GM12878 (cell line): ENCODE data around the gene DIP2C. TPM values are rescaled to one million over a fixed set of nuclear protein-coding genes. Genes with fewer than 3 reads are reported as not detected.
"Not testable (repeated sequence)": the region's sequence is repeated elsewhere in the genome, so short reads cannot be mapped to it uniquely, and the experiment has no call there.

Source experiments
- ATAC-seq: fragments of 200-7000 bp; cut with Tn5 transposase; 3 replicates; pipeline ENCODE4 v1.9.1; 2020; ENCODE audit warnings: mild to moderate bottlenecking, moderate library complexity
- BruUV-seq: library from RNA; stranded (reverse); fragments of 400-500 nt; replicated peaks from 2 replicates; lab custom pipeline; 2021; lab: Mats Ljungman, UMichigan
- CTCF ChIA-PET: fragments of 300-600 bp; sonication (Branson Sonifier 250); formaldehyde crosslinking; extraction: SDS; loops from one replicate; lab custom pipeline; 2021; ENCODE audit warnings: inconsistent platforms; lab: Yijun Ruan, JAX
- POLR2A ChIA-PET: fragments of 350-600 bp; formaldehyde crosslinking; extraction: SDS; loops from one replicate; lab custom pipeline; 2021; ENCODE audit warnings: inconsistent platforms; lab: Charles Lee
- RAD21 ChIA-PET: fragments of 300-600 bp; sonication (Branson Sonifier 250); formaldehyde crosslinking; loops from one replicate; lab custom pipeline; 2023; ENCODE audit warnings: antibody characterized with exemption; ENCODE audit not compliant: unreplicated experiment; lab: Charles Lee
- SMC1A ChIA-PET: fragments of 300-600 bp; sonication (Branson Sonifier 250); formaldehyde crosslinking; loops from one replicate; lab custom pipeline; 2023; ENCODE audit not compliant: unreplicated experiment, uncharacterized antibody; lab: Charles Lee
- DNase-seq: peaks from one replicate; pipeline ENCODE4 v3.0.0-alpha.2; 2011; ENCODE audit warnings: low read depth, low spot score
- FAIRE-seq: peaks from 3 replicates; lab custom pipeline; 2011; peaks lifted over from hg19 to GRCh38; lab: Jason Lieb, UNC
- H2AFZ ChIP-seq: 2 replicates; pipeline ENCODE4 v1.6.0; 2011; ENCODE audit warnings: low read depth, low read length, control low read depth; ENCODE audit not compliant: control insufficient read depth
- H3K27ac ChIP-seq: 2 replicates; pipeline ENCODE4 v1.5.1; 2011; ENCODE audit warnings: control low read depth; ENCODE audit not compliant: control insufficient read depth, insufficient read depth
- H3K27me3 ChIP-seq, 2 experiments: replicated peaks in 1 of 2; 2 replicates each; pipeline versions ENCODE4 v1.6.0 to v1.6.1; 2011; ENCODE audit warnings: low read length in 1 of 2; ENCODE audit not compliant: control insufficient read depth in 2 of 2, insufficient read depth in 2 of 2
- H3K36me3 ChIP-seq, 2 experiments: 2 replicates each; pipeline ENCODE4 v1.5.1; 2011; ENCODE audit warnings: low read length in 1 of 2; ENCODE audit not compliant: control insufficient read depth in 2 of 2, insufficient read depth in 2 of 2
- H3K4me1 ChIP-seq: 2 replicates; pipeline ENCODE4 v1.6.1; 2011; ENCODE audit warnings: mild to moderate bottlenecking, low read length, moderate library complexity, mixed read lengths; ENCODE audit not compliant: control insufficient read depth, insufficient read depth
- H3K4me2 ChIP-seq: 2 replicates; pipeline ENCODE4 v1.6.0; 2011; ENCODE audit warnings: control low read depth; ENCODE audit not compliant: control insufficient read depth, insufficient read depth
- H3K4me3 ChIP-seq: fragments of 200-600 bp; sonication (generic); 2 replicates; pipeline ENCODE4 v1.5.1; 2016
- H3K79me2 ChIP-seq: 2 replicates; pipeline ENCODE4 v1.6.0; 2011; ENCODE audit warnings: low read length; ENCODE audit not compliant: control insufficient read depth, insufficient read depth
- H3K9ac ChIP-seq: 2 replicates; pipeline ENCODE4 v1.8.0; 2011; ENCODE audit warnings: low read length, control low read depth, mixed read lengths; ENCODE audit not compliant: control insufficient read depth, insufficient read depth
- H3K9me3 ChIP-seq: replicated peaks from 3 replicates; pipeline ENCODE4 v1.5.1; 2011; ENCODE audit warnings: mild to moderate bottlenecking, low read length; ENCODE audit not compliant: control insufficient read depth, insufficient read depth
- H4K20me1 ChIP-seq: 2 replicates; pipeline ENCODE4 v1.6.0; 2011; ENCODE audit not compliant: control insufficient read depth, insufficient read depth
- CHD1 ChIP-seq: IDR thresholded peaks from 2 replicates; pipeline ENCODE4 v1.6.1; 2012; ENCODE audit warnings: low read depth, low read length, improper control_type of control experiment
- NFIC ChIP-seq: IDR thresholded peaks from 2 replicates; pipeline ENCODE4 v1.6.1; 2012; ENCODE audit warnings: low read depth, mild to moderate bottlenecking, inconsistent platforms, low read length, moderate library complexity
- RUNX3 ChIP-seq: IDR thresholded peaks from 2 replicates; pipeline ENCODE4 v1.6.1; 2012; ENCODE audit warnings: low read length, inconsistent platforms
- SMAD1 ChIP-seq: fragments of 450-650 bp; IDR thresholded peaks from 2 replicates; pipeline ENCODE4 v1.6.1; 2018; ENCODE audit warnings: mild to moderate bottlenecking, low read depth; ENCODE audit not compliant: partially characterized antibody
- SPI1 ChIP-seq: IDR thresholded peaks from 2 replicates; pipeline ENCODE4 v1.6.1; 2011; ENCODE audit warnings: low read depth, mild to moderate bottlenecking, low read length, moderate library complexity, borderline replicate concordance; ENCODE audit not compliant: insufficient read depth
- SREBF1 ChIP-seq: IDR thresholded peaks from 2 replicates; pipeline ENCODE4 v1.6.1; 2012; ENCODE audit warnings: mild to moderate bottlenecking, low read length
- TAF1 ChIP-seq: IDR thresholded peaks from 2 replicates; pipeline ENCODE4 v1.6.1; 2011; ENCODE audit warnings: mild to moderate bottlenecking, low read depth, low read length, borderline replicate concordance
- ZBED1 ChIP-seq: IDR thresholded peaks from 2 replicates; pipeline ENCODE4 v1.6.1; 2016; ENCODE audit warnings: borderline replicate concordance
- ZNF24 ChIP-seq: fragments of 450-650 bp; IDR thresholded peaks from 2 replicates; pipeline ENCODE4 v1.6.1; 2017; ENCODE audit warnings: antibody characterized with exemption, mild to moderate bottlenecking
- WGBS: methylation state at CpG from one replicate; pipeline ENCODE4 v1.1.6; 2016; ENCODE audit warnings: low lambda C conversion rate; ENCODE audit not compliant: insufficient replicate concordance, insufficient coverage; ENCODE audit errors: missing lambda C conversion rate; 5-methylcytosine and 5-hydroxymethylcytosine counted together
- in situ Hi-C: fragments of 300-500 bp; cut with MboI; formaldehyde crosslinking; loops from 9 replicates; pipeline ENCODE4 v1.14.3; 2018; ENCODE audit warnings: mixed read lengths
- intact Hi-C: fragments of 100-400 bp; cut with micrococcal nuclease; formaldehyde crosslinking; loops from one replicate; pipeline ENCODE4 v1.14.2; 2022; ENCODE audit not compliant: unreplicated experiment
- polyA plus RNA-seq, 11 experiments: library from polyadenylated mRNA; depleted of rRNA in 4 of 11; unstranded in 6 of 11; stranded (reverse) in 5 of 11; fragments of >200 nt; fragmentation: Nextera tagmentation in 4 of 11; fragmentation: Illumina TruSeq in 1 of 11; extraction: Ambion mirVana in 4 of 11; extraction: Trizol in 1 of 11; gene quantifications; 1 replicate in 1 of 11; 2 replicates in 10 of 11; pipeline versions ENCODE4 v1.2.1 to v1.2.3, GENCODE V29; 2011 to 2016; ENCODE audit warnings: inconsistent platforms in 2 of 11, missing spikeins in 2 of 11, low read depth in 1 of 11
- total RNA-seq, 4 experiments: library from RNA; depleted of rRNA in 3 of 4; stranded (reverse); fragments of >200 nt in 3 of 4; fragmentation: Illumina TruSeq in 1 of 4; extraction: Trizol in 1 of 4; gene quantifications; 2 replicates each; pipeline versions ENCODE4 v1.2.1 to v1.2.3, GENCODE V29; 2013 to 2021
- TF ChIP-seq, protein P1 (sequence below): fragments of 450-650 bp; formaldehyde crosslinking; IDR thresholded peaks from 2 replicates; pipeline ENCODE4 v1.4.0; 2022; ENCODE audit warnings: mild to moderate bottlenecking, moderate library complexity
- TF ChIP-seq, protein P2 (sequence below): fragments of 450-650 bp; IDR thresholded peaks from 2 replicates; pipeline ENCODE4 v1.6.1; 2018; ENCODE audit warnings: mild to moderate bottlenecking, low read depth, moderate library complexity; ENCODE audit not compliant: partially characterized antibody

Gene DIP2C
- total and polyA plus RNA-seq, 10 of the 15 experiments (the other 5 are each of a cell fraction or from before 2014, with no cell fraction given), result 0.01 to 0.10 (median 0.06) TPM

GRCh38 chr10:368107-368506 lies 321.4 kb downstream of the DIP2C start:
- POLR2A ChIA-PET, ATAC-seq, H2AFZ ChIP-seq, in situ Hi-C loops, SMC1A ChIA-PET, H3K4me2 ChIP-seq, RAD21 ChIA-PET, H3K79me2 ChIP-seq, H3K4me1 ChIP-seq, DNase-seq, H3K27ac ChIP-seq, H4K20me1 ChIP-seq, H3K9me3 ChIP-seq, H3K27me3 ChIP-seq, H3K4me3 ChIP-seq, CTCF ChIA-PET, H3K36me3 ChIP-seq, H3K9ac ChIP-seq, BruUV-seq, intact Hi-C loops, FAIRE-seq: not testable (repeated sequence)
- 35% methylated on average over 10 of the region's 16 CpGs for WGBS

GRCh38 chr10:367636-368035 lies 321.8 kb downstream of the DIP2C start:
- Histone ChIP-seq H4K20me1 (no peaks in the 10 kb centered on the region), H3K27me3 (no peaks in the 10 kb centered on the region; a peak in 1 of 4 replicates), H2AFZ (no peak overlapping the region), H3K9me3 (no peaks in the 10 kb centered on the region), H3K4me3 (no peak overlapping the region), H3K79me2 (no peaks in the 10 kb centered on the region), H3K9ac (no peak overlapping the region), H3K27ac (no peak overlapping the region), H3K4me1 (no peaks in the 10 kb centered on the region), H3K36me3 (no peaks in the 10 kb centered on the region), H3K4me2 (no peak overlapping the region)
- in situ Hi-C loops (no loop called here), intact Hi-C loops (no loop called here)
- WGBS, result 66% methylated on average over 20 of the region's 25 CpGs
- no peak for DNase-seq
- ChIA-PET SMC1A (no interaction called here), RAD21 (no interaction called here), CTCF (no interaction called here), POLR2A (no interaction called here)
- TF ChIP-seq RUNX3, result no peak
- no peak for TF ChIP-seq SMAD1
- no peak for TF ChIP-seq NFIC
- TF ChIP-seq, protein P1, sequence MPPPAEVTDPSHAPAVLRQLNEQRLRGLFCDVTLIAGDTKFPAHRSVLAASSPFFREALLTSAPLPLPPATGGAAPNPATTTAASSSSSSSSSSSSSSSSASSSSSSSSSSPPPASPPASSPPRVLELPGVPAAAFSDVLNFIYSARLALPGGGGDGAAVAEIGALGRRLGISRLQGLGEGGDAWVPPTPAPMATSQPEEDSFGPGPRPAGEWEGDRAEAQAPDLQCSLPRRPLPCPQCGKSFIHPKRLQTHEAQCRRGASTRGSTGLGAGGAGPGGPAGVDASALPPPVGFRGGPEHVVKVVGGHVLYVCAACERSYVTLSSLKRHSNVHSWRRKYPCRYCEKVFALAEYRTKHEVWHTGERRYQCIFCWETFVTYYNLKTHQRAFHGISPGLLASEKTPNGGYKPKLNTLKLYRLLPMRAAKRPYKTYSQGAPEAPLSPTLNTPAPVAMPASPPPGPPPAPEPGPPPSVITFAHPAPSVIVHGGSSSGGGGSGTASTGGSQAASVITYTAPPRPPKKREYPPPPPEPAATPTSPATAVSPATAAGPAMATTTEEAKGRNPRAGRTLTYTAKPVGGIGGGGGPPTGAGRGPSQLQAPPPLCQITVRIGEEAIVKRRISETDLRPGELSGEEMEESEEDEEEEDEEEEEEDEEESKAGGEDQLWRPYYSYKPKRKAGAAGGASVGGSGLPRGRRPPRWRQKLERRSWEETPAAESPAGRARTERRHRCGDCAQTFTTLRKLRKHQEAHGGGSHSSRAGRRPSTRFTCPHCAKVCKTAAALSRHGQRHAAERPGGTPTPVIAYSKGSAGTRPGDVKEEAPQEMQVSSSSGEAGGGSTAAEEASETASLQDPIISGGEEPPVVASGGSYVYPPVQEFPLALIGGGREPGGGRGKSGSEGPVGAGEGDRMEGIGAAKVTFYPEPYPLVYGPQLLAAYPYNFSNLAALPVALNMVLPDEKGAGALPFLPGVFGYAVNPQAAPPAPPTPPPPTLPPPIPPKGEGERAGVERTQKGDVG (CRISPR knock-in tag), result no peak
- TF ChIP-seq, protein P2, sequence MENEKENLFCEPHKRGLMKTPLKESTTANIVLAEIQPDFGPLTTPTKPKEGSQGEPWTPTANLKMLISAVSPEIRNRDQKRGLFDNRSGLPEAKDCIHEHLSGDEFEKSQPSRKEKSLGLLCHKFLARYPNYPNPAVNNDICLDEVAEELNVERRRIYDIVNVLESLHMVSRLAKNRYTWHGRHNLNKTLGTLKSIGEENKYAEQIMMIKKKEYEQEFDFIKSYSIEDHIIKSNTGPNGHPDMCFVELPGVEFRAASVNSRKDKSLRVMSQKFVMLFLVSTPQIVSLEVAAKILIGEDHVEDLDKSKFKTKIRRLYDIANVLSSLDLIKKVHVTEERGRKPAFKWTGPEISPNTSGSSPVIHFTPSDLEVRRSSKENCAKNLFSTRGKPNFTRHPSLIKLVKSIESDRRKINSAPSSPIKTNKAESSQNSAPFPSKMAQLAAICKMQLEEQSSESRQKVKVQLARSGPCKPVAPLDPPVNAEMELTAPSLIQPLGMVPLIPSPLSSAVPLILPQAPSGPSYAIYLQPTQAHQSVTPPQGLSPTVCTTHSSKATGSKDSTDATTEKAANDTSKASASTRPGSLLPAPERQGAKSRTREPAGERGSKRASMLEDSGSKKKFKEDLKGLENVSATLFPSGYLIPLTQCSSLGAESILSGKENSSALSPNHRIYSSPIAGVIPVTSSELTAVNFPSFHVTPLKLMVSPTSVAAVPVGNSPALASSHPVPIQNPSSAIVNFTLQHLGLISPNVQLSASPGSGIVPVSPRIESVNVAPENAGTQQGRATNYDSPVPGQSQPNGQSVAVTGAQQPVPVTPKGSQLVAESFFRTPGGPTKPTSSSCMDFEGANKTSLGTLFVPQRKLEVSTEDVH, result no peak
- no peak for TF ChIP-seq ZBED1
- no peak for TF ChIP-seq TAF1
- no peak for TF ChIP-seq SREBF1
- no peak for TF ChIP-seq CHD1
- no peak for TF ChIP-seq SPI1
- TF ChIP-seq ZNF24, result no peak
- ATAC-seq, result no peak
- FAIRE-seq, result no peak
- BruUV-seq, result no TSS peak
